Right cardiac atrium (tissue), 5 donors: ENCODE measurements around the gene SRRM2. TPM values are rescaled to one million over a fixed set of nuclear protein-coding genes. Genes with fewer than 3 reads are reported as not detected.
A peak's percentile ranks its signal among the peaks of the same experiment; 100 is the strongest.

ENCODE experiments used
- ATAC-seq, 2 donors: fragments of 200-7000 bp; cut with Tn5 transposase; one replicate each; pipeline versions ENCODE4 v1.8.0 to v1.9.1; 2020; ENCODE audit warnings: moderate library complexity in 2 of 2, mild to moderate bottlenecking in 1 of 2
- DNase-seq, 3 donors: peaks; one replicate each; pipeline ENCODE4 v3.0.0-alpha.2; 2020
- H3K27ac ChIP-seq: one replicate; pipeline ENCODE4 v1.5.1; 2013; ENCODE audit warnings: mild to moderate bottlenecking, low read length, control low read depth, moderate library complexity
- H3K27me3 ChIP-seq: one replicate; pipeline ENCODE4 v1.6.1; 2013; ENCODE audit not compliant: control insufficient read depth, insufficient read depth
- H3K4me1 ChIP-seq: one replicate; pipeline ENCODE4 v1.6.1; 2013; ENCODE audit warnings: low read length; ENCODE audit not compliant: control insufficient read depth, insufficient read depth
- H3K4me3 ChIP-seq: one replicate; pipeline ENCODE4 v1.5.1; 2013; ENCODE audit warnings: low read length, control low read depth
- H3K9me3 ChIP-seq: one replicate; pipeline ENCODE4 v1.6.1; 2013; ENCODE audit warnings: low read length; ENCODE audit not compliant: control insufficient read depth
- WGBS: extraction: QIAGEN DNeasy Blood & Tissue Kit; methylation state at CpG from one replicate; pipeline ENCODE4 v1.1.7; 2013; 5-methylcytosine and 5-hydroxymethylcytosine counted together
- intact Hi-C, 4 donors: fragments of 100-400 bp; cut with DNase I; formaldehyde crosslinking; loops; one replicate each; pipeline versions ENCODE4 v1.11.0 to v1.14.0; 2022 to 2023
- polyA plus RNA-seq: library from polyadenylated mRNA; stranded (reverse); fragments of 200-250 nt; gene quantifications from one replicate; pipeline ENCODE4 v1.2.3, GENCODE V29; 2013
- total RNA-seq, 4 donors: library from RNA; stranded (reverse); fragmentation: NEBNext Ultra II Directional; extraction: Animal tissue kit (Norgen Biotek cat#: 25700); gene quantifications; one replicate each; pipeline ENCODE4 v1.2.1, GENCODE V29; 2021
- donor health status: healthy with polysubstance abuse.
- donor health status: DM: no; HTN: yes; CAD: no.
- donor health status: DM: no; HTN: no; CAD: no.
- donor health status: DM: no; HTN: yes; CAD: no; lungs with severe emphysema.
- donor health status: DM: yes; HTN: yes; CAD: no.

SRRM2 gene
- total and polyA plus RNA-seq, 5 donors, result 299 to 402 (median 329) TPM

GRCh38 chr16:2792940-2793339 is 40.5 kb downstream of the SRRM2 start:
- ATAC-seq (no peak), DNase-seq (no peak)
- Histone ChIP-seq H3K27ac (no peak overlapping the region), H3K9me3 (no peaks in the 10 kb centered on the region), H3K27me3 (no peaks in the 10 kb centered on the region), H3K4me1 (no peaks in the 10 kb centered on the region), H3K4me3 (no peak overlapping the region)
- intact Hi-C loops, result no loop called here
- WGBS, result 85% methylated on average over 10 of the region's 10 CpGs

DNA sequence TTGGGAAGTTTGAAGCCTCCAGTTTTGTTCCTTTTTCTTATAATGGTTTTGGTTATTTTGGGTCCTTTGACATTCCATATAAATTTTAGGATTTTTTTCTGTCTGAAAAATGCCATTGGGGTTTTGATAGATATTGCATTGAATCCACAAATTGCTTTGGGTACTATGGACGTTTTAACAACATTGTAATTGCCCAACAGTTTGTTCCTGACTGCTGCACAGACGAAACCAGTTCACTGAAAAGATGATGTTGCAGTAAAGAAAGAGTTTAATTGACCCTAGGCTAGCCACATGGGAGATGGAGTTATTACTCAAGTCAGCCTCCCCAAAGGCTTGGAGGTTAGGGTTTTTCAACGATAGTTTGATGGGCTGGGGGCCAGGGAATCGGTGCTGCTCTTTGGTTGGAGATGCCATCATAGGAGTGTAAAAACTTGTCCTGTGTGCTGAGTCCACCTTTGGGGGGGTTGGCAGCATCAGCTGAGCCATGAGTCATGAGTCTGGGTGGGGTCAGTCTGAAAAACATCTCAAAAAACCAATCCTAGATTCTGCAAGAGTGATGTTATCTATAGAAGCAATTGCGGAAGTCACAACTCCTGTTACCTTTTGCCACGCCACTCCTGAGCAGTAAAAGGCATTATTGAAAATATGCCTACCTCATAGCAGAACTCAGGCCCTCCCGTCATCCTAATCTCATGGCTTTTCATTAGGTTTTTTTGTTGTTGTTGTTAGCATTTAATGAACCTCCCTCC is 43.1 kb downstream of the SRRM2 start:
- no peak overlapping the region for H3K4me3 ChIP-seq
- intact Hi-C loops, result no loop called here
- DNase-seq (no peak), ATAC-seq (no peak)
- no peaks in the 10 kb centered on the region for H3K4me1 ChIP-seq
- no peaks in the 10 kb centered on the region for H3K27me3 ChIP-seq
- H3K9me3 ChIP-seq, result no peaks in the 10 kb centered on the region
- H3K27ac ChIP-seq, result no peak overlapping the region
- 70% methylated on average over 7 of the region's 7 CpGs for whole genome bisulfite sequencing

- WGBS, result 75% methylated on average over 39 of the region's 39 CpGs
- ATAC-seq, result no peak
- intact Hi-C loops, result no loop called here
- peak in 1 of 3 donors; percentile 29 for DNase-seq
- no peaks in the 10 kb centered on the region for H3K9me3 ChIP-seq
- no peaks in the 10 kb centered on the region for H3K4me1 ChIP-seq
- H3K4me3 ChIP-seq, result no peak overlapping the region
- no peaks in the 10 kb centered on the region for H3K27me3 ChIP-seq
- no peak overlapping the region for H3K27ac ChIP-seq
Measured at GRCh38 chr16:2798723-2799204, 46.3 kb downstream of the SRRM2 start.

DNA sequence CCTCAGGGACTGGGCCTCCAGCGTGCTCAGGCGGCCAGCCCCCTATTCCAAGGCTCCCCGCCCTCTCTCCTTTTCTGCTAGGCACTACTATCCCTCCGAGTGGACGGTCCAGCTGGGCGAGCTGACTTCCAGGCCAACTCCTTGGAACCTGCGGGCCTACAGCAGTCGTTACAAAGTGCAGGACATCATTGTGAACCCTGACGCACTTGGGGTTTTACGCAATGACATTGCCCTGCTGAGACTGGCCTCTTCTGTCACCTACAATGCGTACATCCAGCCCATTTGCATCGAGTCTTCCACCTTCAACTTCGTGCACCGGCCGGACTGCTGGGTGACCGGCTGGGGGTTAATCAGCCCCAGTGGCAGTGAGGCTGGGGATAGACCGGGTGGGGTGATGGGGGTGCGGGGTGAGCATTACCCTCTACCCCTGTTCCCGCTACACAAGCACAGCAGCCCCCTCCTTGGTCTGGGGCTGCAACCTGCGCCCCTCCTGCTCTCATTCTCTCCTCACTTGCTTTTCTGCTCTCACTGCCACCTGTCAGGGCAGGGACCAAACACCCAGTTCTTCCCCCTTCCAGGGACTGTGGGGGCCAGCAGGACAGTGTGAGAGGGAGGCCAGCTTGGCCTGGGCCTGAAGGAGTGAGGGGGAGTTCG is 46.9 kb downstream of the SRRM2 start:
- Histone ChIP-seq H3K4me1 (no peaks in the 10 kb centered on the region), H3K9me3 (peaks cover 3% of the 10 kb centered on the region), H3K27me3 (no peaks in the 10 kb centered on the region), H3K4me3 (no peak overlapping the region), H3K27ac (no peak overlapping the region)
- WGBS, result 83% methylated on average over 21 of the region's 21 CpGs
- DNase-seq (no peak), ATAC-seq (no peak)
- intact Hi-C loops, result no loop called here

DNA sequence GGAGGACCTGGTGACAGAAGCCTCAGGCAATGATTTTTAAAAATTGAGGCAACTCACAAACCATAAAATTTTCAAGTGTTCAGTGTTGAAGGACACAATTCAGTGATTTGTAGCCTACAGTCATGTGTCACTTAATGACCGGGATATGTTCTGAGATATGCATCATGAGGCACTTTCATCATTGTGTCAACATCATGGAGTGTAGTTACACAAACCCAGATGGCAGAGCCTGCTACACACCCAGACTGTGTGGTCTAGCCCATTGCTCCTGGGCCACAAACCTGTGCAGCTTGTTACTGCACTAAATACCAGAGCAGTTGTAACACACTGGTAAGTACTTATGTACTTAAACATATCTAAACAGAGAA is 47.4 kb downstream of the SRRM2 start:
- H3K9me3 ChIP-seq, result peaks cover 3% of the 10 kb centered on the region
- ATAC-seq (peak in 1 of 2 donors; percentile 36), DNase-seq (no peak)
- no peaks in the 10 kb centered on the region for H3K4me1 ChIP-seq
- H3K4me3 ChIP-seq, result no peak overlapping the region
- H3K27ac ChIP-seq, result no peak overlapping the region
- 53% methylated on average over 1 of the region's 1 CpG for WGBS
- no peaks in the 10 kb centered on the region for H3K27me3 ChIP-seq
- intact Hi-C loops, result no loop called here

DNA sequence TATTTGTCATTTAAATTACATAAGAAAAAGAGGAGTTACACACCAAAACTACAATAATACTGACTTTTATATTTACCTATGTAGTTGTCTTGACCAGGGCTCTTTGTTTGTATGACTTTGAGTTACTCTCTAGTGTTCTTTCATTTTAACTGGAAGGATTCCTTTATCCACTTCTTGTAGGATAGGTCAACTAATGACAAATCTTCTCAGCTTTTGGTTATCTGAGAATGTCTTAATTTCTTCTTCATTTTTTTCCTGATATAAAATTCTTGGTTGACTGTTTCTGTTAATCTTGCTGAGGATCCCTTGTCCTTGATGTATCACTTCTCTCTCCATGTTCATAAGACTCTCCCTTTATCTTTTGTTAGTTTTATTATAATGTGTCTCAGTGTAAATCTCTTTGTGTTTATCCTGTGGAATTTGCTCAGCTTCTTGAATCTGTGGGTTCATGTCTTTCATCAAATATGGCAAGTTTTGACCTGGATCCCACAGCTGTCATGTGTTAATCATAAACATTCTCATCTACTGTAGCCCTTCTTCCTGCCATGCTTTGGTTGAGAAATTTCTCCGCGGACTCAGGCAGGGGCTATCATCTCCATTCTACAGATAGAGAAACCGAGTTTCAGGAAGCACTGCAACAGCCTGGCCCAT is 51.2 kb downstream of the SRRM2 start:
- 82% methylated on average over 3 of the region's 3 CpGs for WGBS
- intact Hi-C loops, result no loop called here
- Histone ChIP-seq H3K9me3 (peaks cover 3% of the 10 kb centered on the region), H3K4me3 (no peak overlapping the region), H3K27ac (no peak overlapping the region), H3K27me3 (no peaks in the 10 kb centered on the region), H3K4me1 (no peaks in the 10 kb centered on the region)
- ATAC-seq (no peak), DNase-seq (no peak)

- DNase-seq (no peak), ATAC-seq (no peak)
- H3K4me1 ChIP-seq, result no peaks in the 10 kb centered on the region
- intact Hi-C loops, result no loop called here
- no peak overlapping the region for H3K27ac ChIP-seq
- H3K4me3 ChIP-seq, result no peak overlapping the region
- 89% methylated on average over 4 of the region's 4 CpGs for WGBS
- peaks cover 3% of the 10 kb centered on the region for H3K9me3 ChIP-seq
- H3K27me3 ChIP-seq, result no peaks in the 10 kb centered on the region
Measured at GRCh38 chr16:2804728-2805127, 52.3 kb downstream of the SRRM2 start.

DNA sequence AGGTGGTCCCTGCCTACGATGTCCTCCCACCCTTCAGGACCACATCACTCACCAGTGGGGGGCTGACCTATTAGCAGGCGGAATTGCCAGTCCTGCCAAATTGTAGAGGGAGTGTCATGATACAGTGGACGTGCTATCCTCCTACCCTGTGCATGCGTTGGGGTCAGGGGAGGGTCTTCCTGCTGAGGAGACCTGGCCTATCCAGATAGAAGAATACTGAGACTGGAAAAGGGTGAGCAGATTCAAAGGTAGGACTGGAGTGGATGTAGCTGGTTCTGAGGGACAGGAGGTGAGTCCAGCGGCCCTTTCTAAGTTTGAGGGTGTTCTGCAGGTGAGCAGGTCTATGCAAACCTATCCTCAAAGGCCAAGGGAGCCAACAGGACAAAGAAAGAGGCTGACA is 53.8 kb downstream of the SRRM2 start:
- ATAC-seq (no peak), DNase-seq (no peak)
- H3K27me3 ChIP-seq, result no peaks in the 10 kb centered on the region
- intact Hi-C loops, result no loop called here
- no peak overlapping the region for H3K4me3 ChIP-seq
- WGBS, result 64% methylated on average over 5 of the region's 5 CpGs
- no peak overlapping the region for H3K27ac ChIP-seq
- peaks cover 3% of the 10 kb centered on the region for H3K9me3 ChIP-seq
- H3K4me1 ChIP-seq, result no peaks in the 10 kb centered on the region

DNA sequence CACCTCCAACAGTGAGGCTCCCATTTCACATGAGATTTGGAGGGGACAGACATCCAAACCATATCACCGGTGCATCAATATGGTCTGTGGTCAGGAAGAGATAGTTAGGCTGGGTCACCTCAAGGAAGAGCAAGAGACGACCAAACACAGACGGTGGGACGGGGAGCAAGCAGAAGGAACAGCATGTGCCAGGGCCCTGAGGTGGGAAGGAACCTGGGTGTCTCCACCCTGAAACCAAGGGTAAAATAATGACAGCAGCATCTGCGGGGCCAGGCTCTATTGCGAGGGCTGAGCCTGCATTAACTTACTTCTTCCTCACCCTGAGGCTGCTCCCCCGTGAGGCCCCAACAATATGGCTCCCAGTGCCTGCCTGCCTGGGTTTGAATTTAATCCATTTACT is 55.7 kb downstream of the SRRM2 start:
- Histone ChIP-seq H3K27me3 (no peaks in the 10 kb centered on the region), H3K4me3 (no peak overlapping the region), H3K4me1 (no peaks in the 10 kb centered on the region), H3K9me3 (peaks cover 3% of the 10 kb centered on the region), H3K27ac (no peak overlapping the region)
- WGBS, result 85% methylated on average over 7 of the region's 7 CpGs
- DNase-seq, result no peak
- no peak for ATAC-seq
- intact Hi-C loops, result no loop called here

DNA sequence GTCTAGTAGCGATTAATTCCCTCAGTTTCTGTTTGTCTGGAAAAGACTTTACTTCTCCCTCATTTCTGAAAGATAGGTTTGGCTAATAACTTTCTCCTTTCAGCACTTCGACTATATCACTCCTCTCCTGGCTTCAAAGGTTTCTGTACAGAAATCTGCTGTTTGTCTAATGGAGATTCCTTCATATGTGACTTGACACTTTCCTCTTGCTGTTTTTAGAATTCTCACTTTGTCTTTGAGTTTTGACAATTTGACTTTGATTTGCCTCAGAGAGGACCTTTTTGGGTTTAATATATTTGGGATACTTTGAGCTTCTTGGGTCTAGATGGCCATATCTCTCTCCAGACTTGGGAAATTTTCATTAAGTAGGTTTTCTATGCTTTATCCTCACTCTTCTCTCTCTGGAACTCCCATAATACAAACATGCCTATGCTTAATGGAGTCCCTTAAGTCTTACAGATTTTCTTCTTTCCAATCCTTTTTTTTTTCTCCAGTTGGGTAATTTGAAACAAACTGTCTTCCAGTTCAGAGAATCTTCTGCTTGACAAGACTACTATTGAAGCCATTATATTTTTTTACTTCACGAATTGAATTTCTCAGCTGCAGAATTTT is 56.8 kb downstream of the SRRM2 start:
- 73% methylated on average over 3 of the region's 3 CpGs for WGBS
- no peaks in the 10 kb centered on the region for H3K4me1 ChIP-seq
- ATAC-seq (no peak), DNase-seq (no peak)
- intact Hi-C loops, result no loop called here
- H3K27ac ChIP-seq, result no peak overlapping the region
- no peaks in the 10 kb centered on the region for H3K9me3 ChIP-seq
- no peaks in the 10 kb centered on the region for H3K27me3 ChIP-seq
- no peak overlapping the region for H3K4me3 ChIP-seq

DNA sequence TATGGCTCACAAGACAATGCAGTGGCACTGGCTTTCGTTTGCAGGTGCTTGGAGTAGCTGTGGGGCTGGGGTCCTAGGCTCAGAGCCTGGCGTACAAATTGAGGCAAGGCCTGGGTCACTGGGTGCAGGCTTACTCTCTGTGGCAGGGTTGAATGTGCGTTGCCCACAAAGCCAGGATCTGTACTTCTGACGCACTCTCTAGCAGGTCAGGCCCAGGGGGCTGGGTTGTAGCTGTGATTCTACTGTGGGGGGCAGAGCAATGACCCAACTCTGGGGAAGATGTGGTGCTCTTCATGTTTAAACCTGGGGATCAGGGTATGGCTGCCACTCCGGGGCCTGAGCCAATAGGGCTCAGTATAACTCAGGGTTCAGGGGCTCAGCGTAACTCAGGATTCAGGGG is 58.2 kb downstream of the SRRM2 start:
- DNase-seq, result no peak

More for the DNA sequence above, 58.2 kb downstream of the SRRM2 start:
- Histone ChIP-seq H3K4me3 (no peak overlapping the region), H3K9me3 (no peaks in the 10 kb centered on the region), H3K4me1 (no peaks in the 10 kb centered on the region), H3K27me3 (no peaks in the 10 kb centered on the region), H3K27ac (no peak overlapping the region)
- WGBS, result 82% methylated on average over 6 of the region's 6 CpGs
- intact Hi-C loops, result no loop called here
- ATAC-seq, result no peak
